Stimulated activated naive CD8-positive, alpha-beta T cell treated with anti-CD3 and anti-CD28 coated beads, Interleukin-15, amount 100 ng/mL, for 72 hours (primary cell): Measurements from ENCODE around the gene DLG2.
"Not testable (repeated sequence)": the region's sequence is repeated elsewhere in the genome, so short reads cannot be mapped to it uniquely, and the experiment has no call there.

Experiments
- ATAC-seq: fragments of 150-1000 bp; cut with Tn5 transposase; 2 replicates; pipeline ENCODE4 v1.10.0; 2021; ENCODE audit warnings: mild to moderate bottlenecking, moderate library complexity
- DNase-seq, 2 donors: peaks; one replicate each; pipeline ENCODE4 v3.0.0; 2021 to 2022
- H3K27ac Mint-ChIP-seq, 2 donors: one replicate each; pipeline ENCODE4 v1.8.0; 2022; ENCODE audit warnings: mild to moderate bottlenecking in 2 of 2, mixed read lengths in 2 of 2, moderate library complexity in 2 of 2
- H3K27me3 Mint-ChIP-seq: one replicate; pipeline ENCODE4 v1.8.0; 2022; ENCODE audit warnings: mixed read lengths
- H3K4me1 Mint-ChIP-seq: one replicate; pipeline ENCODE4 v1.8.0; 2022; ENCODE audit warnings: mild to moderate bottlenecking, mixed read lengths
- H3K4me3 Mint-ChIP-seq, 2 donors: one replicate each; pipeline ENCODE4 v1.8.0; 2022; ENCODE audit warnings: mild to moderate bottlenecking in 2 of 2, mixed read lengths in 2 of 2, moderate library complexity in 1 of 2
- H3K9me3 Mint-ChIP-seq, 2 donors: one replicate each; pipeline ENCODE4 v1.8.0; 2022; ENCODE audit warnings: mixed read lengths in 2 of 2

The DLG2 gene

GRCh38 chr11:85021058-85021457, 606.1 kb downstream of the DLG2 start:
- Mint-ChIP-seq H3K9me3 (peaks cover 10 to 12% of the 10 kb centered on the region in 2 donors), H3K27me3 (no peaks in the 10 kb centered on the region), H3K4me1 (no peaks in the 10 kb centered on the region), H3K4me3 (no peak overlapping the region), H3K27ac (no peak overlapping the region)
- DNase-seq (no peak), ATAC-seq (no peak)

DNA sequence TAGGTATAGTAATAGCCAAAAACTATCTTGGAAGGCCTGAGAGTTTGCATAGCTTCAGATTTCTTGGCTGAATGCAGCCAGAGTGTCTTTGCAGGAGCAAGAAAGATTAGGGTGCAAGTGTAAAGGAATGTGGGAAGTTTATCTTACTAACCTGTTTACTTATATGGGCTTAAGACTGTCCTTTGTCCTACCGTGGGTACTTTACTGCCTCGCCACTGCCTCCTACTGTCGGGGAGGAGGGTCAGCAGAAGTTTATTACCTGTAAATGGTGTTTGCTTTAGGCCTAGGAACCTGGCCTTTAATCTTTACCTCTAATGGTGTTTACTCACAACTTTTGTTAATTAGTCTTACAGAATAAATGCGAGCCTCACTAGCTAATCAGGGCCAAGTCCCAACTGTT, 633.8 kb downstream of the DLG2 start:
- ATAC-seq, result no peak

DNA sequence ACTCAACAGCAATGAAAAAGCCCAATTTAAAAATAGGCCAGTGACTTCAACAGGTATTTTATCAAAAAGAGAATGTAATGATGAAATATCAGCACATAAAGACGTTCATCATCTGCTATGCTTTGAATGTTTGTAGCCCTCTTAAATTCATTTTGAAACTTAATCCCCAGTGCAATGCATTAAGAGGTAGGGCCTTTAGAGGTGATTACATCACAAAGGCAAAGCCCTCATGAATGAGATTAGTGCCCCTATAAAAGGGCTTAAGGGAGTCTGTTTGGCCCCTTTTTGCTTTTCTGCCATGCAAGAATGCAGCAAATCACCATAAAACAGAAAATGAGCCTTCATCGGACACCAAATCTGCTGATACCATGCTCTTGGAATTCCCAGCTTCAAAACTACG, 637.0 kb downstream of the DLG2 start:
- H3K4me3 Mint-ChIP-seq, result no peak overlapping the region
- DNase-seq (no peak), ATAC-seq (no peak)
- peaks cover 24 to 54% of the 10 kb centered on the region in 2 donors for H3K9me3 Mint-ChIP-seq
- H3K4me1 Mint-ChIP-seq, result no peaks in the 10 kb centered on the region
- no peaks in the 10 kb centered on the region for H3K27me3 Mint-ChIP-seq
- no peak overlapping the region for H3K27ac Mint-ChIP-seq

More for the DNA sequence above, 633.8 kb downstream of the DLG2 start:
- no peaks in the 10 kb centered on the region for H3K27me3 Mint-ChIP-seq
- H3K4me3 Mint-ChIP-seq, result no peak overlapping the region
- H3K27ac Mint-ChIP-seq, result no peak overlapping the region
- no peaks in the 10 kb centered on the region for H3K4me1 Mint-ChIP-seq
- peaks cover 43 to 47% of the 10 kb centered on the region in 2 donors for H3K9me3 Mint-ChIP-seq
- no peak for DNase-seq

DNA sequence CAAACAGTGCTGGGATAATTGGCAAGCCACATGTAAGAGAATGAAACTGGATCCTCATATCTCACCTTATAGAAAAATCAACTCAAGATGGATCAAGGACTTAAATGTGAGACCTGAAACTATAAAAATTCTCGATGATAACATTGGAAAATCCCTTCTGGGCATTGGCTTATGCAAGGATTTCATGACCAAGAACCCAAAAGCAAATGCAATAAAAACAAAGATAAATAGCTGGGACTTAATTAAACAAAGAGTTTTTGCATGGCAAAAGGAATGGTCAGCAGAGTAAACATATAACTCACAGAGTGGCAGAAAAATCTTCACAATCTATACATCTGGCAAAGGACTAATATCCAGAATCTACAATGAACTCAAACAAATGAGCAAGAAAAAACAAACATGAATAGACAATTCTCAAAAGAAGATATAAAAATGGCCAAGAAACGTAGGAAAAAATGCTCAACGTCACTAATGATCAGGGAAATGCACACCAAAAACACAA, 639.4 kb downstream of the DLG2 start:
- not testable (repeated sequence) for H3K4me1 Mint-ChIP-seq, H3K27me3 Mint-ChIP-seq, H3K4me3 Mint-ChIP-seq, H3K27ac Mint-ChIP-seq, DNase-seq, ATAC-seq
- H3K9me3 Mint-ChIP-seq, result peaks cover 15 to 59% of the 10 kb centered on the region in 2 donors

GRCh38 chr11:84981301-84981700, 645.8 kb downstream of the DLG2 start:
- ATAC-seq (no peak), DNase-seq (no peak)
- Mint-ChIP-seq H3K9me3 (peaks cover 16 to 62% of the 10 kb centered on the region in 2 donors), H3K27me3 (no peaks in the 10 kb centered on the region), H3K4me3 (no peak overlapping the region), H3K27ac (no peak overlapping the region), H3K4me1 (no peaks in the 10 kb centered on the region)

- no peaks in the 10 kb centered on the region for H3K27me3 Mint-ChIP-seq
- no peaks in the 10 kb centered on the region for H3K4me1 Mint-ChIP-seq
- ATAC-seq (no peak), DNase-seq (no peak)
- no peak overlapping the region for H3K27ac Mint-ChIP-seq
- no peak overlapping the region for H3K4me3 Mint-ChIP-seq
- H3K9me3 Mint-ChIP-seq, result peaks cover 20 to 25% of the 10 kb centered on the region in 2 donors
These were observed 658.0 kb downstream of the DLG2 start for GRCh38 chr11:84969103-84969502.

GRCh38 chr11:84965484-84965883, 661.7 kb downstream of the DLG2 start:
- H3K27me3 Mint-ChIP-seq, result no peaks in the 10 kb centered on the region
- DNase-seq (no peak), ATAC-seq (no peak)
- peaks cover 20 to 34% of the 10 kb centered on the region in 2 donors for H3K9me3 Mint-ChIP-seq
- no peaks in the 10 kb centered on the region for H3K4me1 Mint-ChIP-seq
- H3K4me3 Mint-ChIP-seq, result no peak overlapping the region
- H3K27ac Mint-ChIP-seq, result no peak overlapping the region

DNA sequence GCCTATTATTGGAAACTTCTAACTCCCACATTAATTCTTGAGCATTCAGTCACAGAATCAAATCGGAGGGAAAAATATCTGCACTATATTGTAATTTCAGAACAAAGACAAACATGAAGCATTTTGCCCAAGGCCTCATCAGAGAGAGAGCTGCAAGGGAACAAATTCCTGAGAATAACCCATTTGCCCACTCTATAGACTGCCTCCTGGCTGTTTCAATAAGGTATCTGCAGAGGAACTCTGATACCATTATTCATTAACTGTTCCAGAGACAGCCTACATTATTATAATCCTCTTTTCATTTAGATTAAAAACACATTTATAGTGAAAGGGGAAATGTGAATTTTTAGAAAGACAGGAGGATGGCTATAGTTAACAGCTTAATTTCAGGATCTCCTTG, 663.9 kb downstream of the DLG2 start:
- Mint-ChIP-seq H3K4me3 (no peak overlapping the region), H3K9me3 (peaks cover 11 to 29% of the 10 kb centered on the region in 2 donors), H3K27me3 (no peaks in the 10 kb centered on the region), H3K4me1 (no peaks in the 10 kb centered on the region), H3K27ac (no peak overlapping the region)
- ATAC-seq (no peak), DNase-seq (no peak)

- DNase-seq (no peak), ATAC-seq (no peak)
- no peak overlapping the region for H3K27ac Mint-ChIP-seq
- H3K9me3 Mint-ChIP-seq, result peaks cover 11 to 27% of the 10 kb centered on the region in 2 donors
- H3K27me3 Mint-ChIP-seq, result no peaks in the 10 kb centered on the region
- H3K4me3 Mint-ChIP-seq, result no peak overlapping the region
- no peaks in the 10 kb centered on the region for H3K4me1 Mint-ChIP-seq
These were observed 665.1 kb downstream of the DLG2 start for GRCh38 chr11:84962018-84962417.

- H3K27ac Mint-ChIP-seq, result no peak overlapping the region
- DNase-seq, result no peak
- H3K9me3 Mint-ChIP-seq, result peaks cover 5 to 17% of the 10 kb centered on the region in 2 donors
- no peak overlapping the region for H3K4me3 Mint-ChIP-seq
- no peaks in the 10 kb centered on the region for H3K27me3 Mint-ChIP-seq
- ATAC-seq, result no peak
- no peaks in the 10 kb centered on the region for H3K4me1 Mint-ChIP-seq
These were observed 668.8 kb downstream of the DLG2 start for GRCh38 chr11:84958295-84958694.

DNA sequence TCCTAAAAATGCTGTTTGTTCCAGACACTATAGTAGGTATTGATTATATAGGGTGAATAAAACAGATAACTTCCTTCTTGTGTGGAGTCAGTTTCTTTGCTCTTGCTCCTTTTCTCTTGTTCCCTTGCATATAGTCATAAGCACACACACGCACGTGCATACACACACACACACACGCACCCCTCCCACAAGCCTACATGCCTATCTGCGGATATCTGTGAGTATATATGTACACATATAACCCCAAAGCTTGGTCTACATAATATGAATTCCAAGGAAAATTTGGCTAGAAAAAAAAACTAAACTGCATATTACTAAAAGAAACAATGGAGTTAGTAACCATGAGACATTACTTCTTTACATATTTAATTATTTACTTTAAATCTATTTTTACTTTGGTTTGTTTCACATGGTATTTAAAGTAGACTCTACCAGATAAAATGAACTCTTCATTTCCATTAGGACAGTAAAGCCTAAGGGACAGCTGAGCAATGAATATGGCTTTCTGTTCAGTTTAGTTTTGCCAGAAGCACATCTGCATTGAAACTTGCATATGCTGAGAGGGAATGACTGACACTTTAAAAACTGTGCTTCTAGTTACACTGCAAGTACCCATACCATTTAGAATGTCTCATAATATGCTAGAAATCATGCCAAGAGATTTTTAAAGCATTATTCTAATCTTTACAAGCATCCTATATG, 676.4 kb downstream of the DLG2 start:
- Mint-ChIP-seq H3K27me3 (no peaks in the 10 kb centered on the region), H3K9me3 (peaks cover 9 to 41% of the 10 kb centered on the region in 2 donors), H3K4me3 (no peak overlapping the region), H3K4me1 (no peaks in the 10 kb centered on the region), H3K27ac (no peak overlapping the region)
- DNase-seq (no peak), ATAC-seq (no peak)

GRCh38 chr11:84947970-84948580, 679.1 kb downstream of the DLG2 start:
- H3K4me3 Mint-ChIP-seq, result no peak overlapping the region
- DNase-seq, result no peak
- H3K9me3 Mint-ChIP-seq, result peaks cover 14 to 59% of the 10 kb centered on the region in 2 donors
- H3K4me1 Mint-ChIP-seq, result no peaks in the 10 kb centered on the region
- no peak overlapping the region for H3K27ac Mint-ChIP-seq
- no peaks in the 10 kb centered on the region for H3K27me3 Mint-ChIP-seq
- ATAC-seq, result no peak

DNA sequence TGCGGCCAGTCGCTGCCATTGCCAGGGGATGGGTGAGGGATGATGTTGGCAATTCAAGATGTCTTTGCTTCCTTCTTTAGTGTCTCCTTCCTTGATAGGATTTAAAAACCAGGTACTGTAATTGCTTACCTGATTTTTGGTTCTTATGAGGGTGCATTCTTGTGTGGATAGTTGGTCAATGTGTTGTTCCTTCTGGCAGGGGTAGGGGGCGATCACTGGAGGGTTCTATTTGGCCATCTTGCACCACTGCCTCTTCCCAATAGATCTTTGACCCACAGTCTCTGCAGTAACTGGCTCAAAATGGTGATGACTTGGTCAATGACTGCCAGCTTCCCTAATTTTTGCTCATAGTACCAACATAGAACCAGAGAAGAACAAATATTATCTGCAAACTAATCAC, 680.1 kb downstream of the DLG2 start:
- ATAC-seq (no peak), DNase-seq (no peak)
- no peak overlapping the region for H3K27ac Mint-ChIP-seq
- no peak overlapping the region for H3K4me3 Mint-ChIP-seq
- H3K27me3 Mint-ChIP-seq, result no peaks in the 10 kb centered on the region
- H3K9me3 Mint-ChIP-seq, result peaks cover 14 to 65% of the 10 kb centered on the region in 2 donors
- no peaks in the 10 kb centered on the region for H3K4me1 Mint-ChIP-seq

GRCh38 chr11:84930863-84931262, 696.3 kb downstream of the DLG2 start:
- ATAC-seq, result no peak
- no peak for DNase-seq
- peaks cover 21 to 30% of the 10 kb centered on the region in 2 donors for H3K9me3 Mint-ChIP-seq
- no peak overlapping the region for H3K4me3 Mint-ChIP-seq
- H3K27me3 Mint-ChIP-seq, result no peaks in the 10 kb centered on the region
- no peaks in the 10 kb centered on the region for H3K4me1 Mint-ChIP-seq
- no peak overlapping the region for H3K27ac Mint-ChIP-seq

DNA sequence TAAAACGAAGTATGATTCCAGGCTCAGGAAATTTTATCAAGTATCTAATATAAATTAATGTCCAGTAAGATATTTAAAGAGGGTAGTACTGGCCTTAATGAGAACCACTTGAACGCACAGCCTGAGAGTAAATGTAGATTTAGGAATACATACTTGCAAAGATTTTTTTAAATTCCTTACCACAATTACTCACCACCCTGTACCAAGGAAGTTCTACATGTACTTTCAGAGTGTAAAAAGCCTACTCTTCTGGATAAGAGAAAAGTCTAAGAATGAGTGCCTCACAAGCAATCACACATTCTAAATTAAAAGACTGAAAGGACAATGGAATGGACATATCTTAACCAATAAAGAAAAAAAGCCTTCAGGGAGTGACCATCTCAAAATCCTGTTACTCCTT, 697.4 kb downstream of the DLG2 start:
- H3K4me3 Mint-ChIP-seq, result no peak overlapping the region
- ATAC-seq, result no peak
- H3K4me1 Mint-ChIP-seq, result no peaks in the 10 kb centered on the region
- no peak overlapping the region for H3K27ac Mint-ChIP-seq
- no peak for DNase-seq
- H3K27me3 Mint-ChIP-seq, result no peaks in the 10 kb centered on the region
- peaks cover 13 to 26% of the 10 kb centered on the region in 2 donors for H3K9me3 Mint-ChIP-seq

GRCh38 chr11:84924154-84924692, 702.9 kb downstream of the DLG2 start:
- peaks cover 3 to 8% of the 10 kb centered on the region in 2 donors for H3K9me3 Mint-ChIP-seq
- no peak overlapping the region for H3K27ac Mint-ChIP-seq
- no peak overlapping the region for H3K4me3 Mint-ChIP-seq
- H3K4me1 Mint-ChIP-seq, result no peaks in the 10 kb centered on the region
- H3K27me3 Mint-ChIP-seq, result no peaks in the 10 kb centered on the region
- no peak for ATAC-seq
- no peak for DNase-seq
